H9 (cell line): ENCODE measurements around the gene RALY. TPM values are rescaled to one million over a fixed set of nuclear protein-coding genes. Genes with fewer than 3 reads are reported as not detected.

Experiments
- DNase-seq: peaks from one replicate; pipeline ENCODE4 v3.0.0-alpha.2; 2017
- H2AFZ ChIP-seq: one replicate; pipeline ENCODE4 v1.6.1; 2013; ENCODE audit warnings: mild to moderate bottlenecking, low read length, control low read depth, moderate library complexity
- H2AK5ac ChIP-seq: 2 replicates; pipeline ENCODE4 v1.6.1; 2013; ENCODE audit warnings: low read length, control low read depth, mixed read lengths; ENCODE audit not compliant: insufficient read length
- H2BK120ac ChIP-seq: one replicate; pipeline ENCODE4 v1.6.1; 2013; ENCODE audit warnings: low read depth, mild to moderate bottlenecking, low read length, control low read depth, inconsistent platforms; ENCODE audit not compliant: poor library complexity, severe bottlenecking
- H2BK12ac ChIP-seq: 2 replicates; pipeline ENCODE4 v1.6.1; 2013; ENCODE audit warnings: low read length, control low read depth, mixed read lengths, low read depth; ENCODE audit not compliant: insufficient read length
- H2BK15ac ChIP-seq: 2 replicates; pipeline ENCODE4 v1.6.1; 2013; ENCODE audit warnings: low read depth, low read length, control low read depth
- H2BK20ac ChIP-seq: one replicate; pipeline ENCODE4 v1.6.1; 2013; ENCODE audit warnings: low read depth, mild to moderate bottlenecking, low read length, control low read depth, inconsistent platforms; ENCODE audit not compliant: poor library complexity, severe bottlenecking
- H2BK5ac ChIP-seq: 2 replicates; pipeline ENCODE4 v1.6.1; 2013; ENCODE audit warnings: low read length, control low read depth, mixed read lengths; ENCODE audit not compliant: insufficient read length
- H3K14ac ChIP-seq: 2 replicates; pipeline ENCODE4 v1.6.1; 2013; ENCODE audit warnings: low read length, control low read depth; ENCODE audit not compliant: insufficient read depth
- H3K18ac ChIP-seq: 2 replicates; pipeline ENCODE4 v1.6.1; 2013; ENCODE audit warnings: low read depth, mild to moderate bottlenecking, mixed read lengths, low read length, control low read depth; ENCODE audit not compliant: insufficient read length
- H3K23ac ChIP-seq: 2 replicates; pipeline ENCODE4 v1.6.1; 2013; ENCODE audit warnings: low read length, control low read depth, mixed read lengths, low read depth; ENCODE audit not compliant: insufficient read length
- H3K23me2 ChIP-seq: 2 replicates; pipeline ENCODE4 v1.6.1; 2013; ENCODE audit warnings: low read depth, mild to moderate bottlenecking, mixed read lengths, low read length, control low read depth; ENCODE audit not compliant: insufficient read length, poor library complexity, severe bottlenecking
- H3K27ac ChIP-seq: 2 replicates; pipeline ENCODE4 v1.5.1; 2013; ENCODE audit warnings: low read length, control low read depth, mixed read lengths, low read depth; ENCODE audit not compliant: insufficient read length
- H3K27me3 ChIP-seq: 2 replicates; pipeline ENCODE4 v1.6.1; 2013; ENCODE audit warnings: low read length, control low read depth, inconsistent platforms; ENCODE audit not compliant: insufficient read depth
- H3K4ac ChIP-seq: 2 replicates; pipeline ENCODE4 v1.6.1; 2013; ENCODE audit warnings: low read depth, mild to moderate bottlenecking, control low read depth, inconsistent platforms, low read length, moderate library complexity
- H3K4me1 ChIP-seq: 2 replicates; pipeline ENCODE4 v1.6.1; 2013; ENCODE audit warnings: low read length, control low read depth, inconsistent platforms; ENCODE audit not compliant: insufficient read depth
- H3K4me2 ChIP-seq: 2 replicates; pipeline ENCODE4 v1.6.1; 2013; ENCODE audit warnings: low read length, control low read depth, mixed read lengths; ENCODE audit not compliant: insufficient read length, insufficient read depth
- H3K56ac ChIP-seq: 2 replicates; pipeline ENCODE4 v1.6.1; 2013; ENCODE audit warnings: low read depth, mild to moderate bottlenecking, mixed read lengths, low read length, control low read depth; ENCODE audit not compliant: insufficient read length
- H3K79me1 ChIP-seq: 2 replicates; pipeline ENCODE4 v1.6.1; 2013; ENCODE audit warnings: low read depth, mild to moderate bottlenecking, moderate library complexity, low read length, control low read depth, inconsistent platforms; ENCODE audit not compliant: insufficient read depth, poor library complexity, severe bottlenecking
- H3K79me2 ChIP-seq: 2 replicates; pipeline ENCODE4 v1.6.1; 2013; ENCODE audit warnings: low read length, control low read depth, inconsistent platforms; ENCODE audit not compliant: insufficient read depth
- H3K9ac ChIP-seq: 2 replicates; pipeline ENCODE4 v1.6.1; 2013; ENCODE audit warnings: low read length, control low read depth, mixed read lengths; ENCODE audit not compliant: insufficient read length; ENCODE audit errors: extremely low read depth
- H3K9me3 ChIP-seq: one replicate; pipeline ENCODE4 v1.6.1; 2013; ENCODE audit warnings: low read depth, low read length, inconsistent platforms; ENCODE audit not compliant: control insufficient read depth
- H3T11ph ChIP-seq: one replicate; pipeline ENCODE4 v1.6.1; 2013; ENCODE audit warnings: mild to moderate bottlenecking, low read length, control low read depth, inconsistent platforms
- H4K20me1 ChIP-seq: one replicate; pipeline ENCODE4 v1.6.1; 2013; ENCODE audit not compliant: control insufficient read depth, insufficient read length, insufficient read depth
- H4K5ac ChIP-seq: 2 replicates; pipeline ENCODE4 v1.6.1; 2013; ENCODE audit warnings: low read depth, mild to moderate bottlenecking, mixed read lengths, low read length, control low read depth; ENCODE audit not compliant: insufficient read length
- H4K8ac ChIP-seq: replicated peaks from 2 replicates; pipeline ENCODE4 v1.6.1; 2013; ENCODE audit warnings: low read length, control low read depth, mixed read lengths, low read depth; ENCODE audit not compliant: insufficient read length
- H4K91ac ChIP-seq: 2 replicates; pipeline ENCODE4 v1.6.1; 2013; ENCODE audit warnings: low read depth, mild to moderate bottlenecking, moderate library complexity, mixed read lengths, low read length, control low read depth; ENCODE audit not compliant: insufficient read length
- H3K27ac Mint-ChIP-seq, 3 experiments: 2 replicates in 2 of 3; 3 replicates in 1 of 3; pipeline ENCODE4 v1.8.0; 2020 to 2021; ENCODE audit warnings: mixed read lengths in 3 of 3, mild to moderate bottlenecking in 1 of 3, moderate library complexity in 1 of 3
- H3K27me3 Mint-ChIP-seq: 2 replicates; pipeline ENCODE4 v1.8.0; 2021; ENCODE audit warnings: low read depth, mild to moderate bottlenecking, moderate library complexity, mixed read lengths
- H3K36me3 Mint-ChIP-seq, 3 experiments: 2 replicates in 2 of 3; 3 replicates in 1 of 3; pipeline ENCODE4 v1.8.0; 2020 to 2021; ENCODE audit warnings: low read depth in 3 of 3, mixed read lengths in 3 of 3; ENCODE audit not compliant: insufficient read depth in 1 of 3
- H3K4me1 Mint-ChIP-seq, 2 experiments: 2 replicates each; pipeline ENCODE4 v1.8.0; 2020; ENCODE audit warnings: mixed read lengths in 2 of 2
- H3K4me3 Mint-ChIP-seq, 2 experiments: 2 replicates in 1 of 2; 3 replicates in 1 of 2; pipeline ENCODE4 v1.8.0; 2020 to 2021; ENCODE audit warnings: mild to moderate bottlenecking in 2 of 2, mixed read lengths in 2 of 2, moderate library complexity in 1 of 2
- H3K9me3 Mint-ChIP-seq, 2 experiments: 2 replicates in 1 of 2; 3 replicates in 1 of 2; pipeline ENCODE4 v1.8.0; 2020; ENCODE audit warnings: mild to moderate bottlenecking in 2 of 2, mixed read lengths in 2 of 2, moderate library complexity in 1 of 2
- CTCF ChIP-seq: fragments of 200-600 bp; sonication (generic); conservative IDR thresholded peaks from 3 replicates; pipeline ENCODE4 v1.8.0; 2021; ENCODE audit warnings: antibody characterized with exemption, mild to moderate bottlenecking
- WGBS: extraction: QIAGEN DNeasy Blood & Tissue Kit; methylation state at CpG from one replicate; pipeline ENCODE4 v1.1.7; 2013; ENCODE audit warnings: missing lambda C conversion rate, low lambda C conversion rate, mixed read lengths; ENCODE audit not compliant: insufficient read length; ENCODE audit errors: extremely low coverage; 5-methylcytosine and 5-hydroxymethylcytosine counted together
- total RNA-seq: library from RNA; stranded (reverse); gene quantifications from 2 replicates; pipeline ENCODE4 v1.2.1, GENCODE V29; 2021

Gene RALY
- total RNA-seq, 1 experiment from 2014 or later = 199 TPM

GRCh38 chr20:34090645-34091044, 96.9 kb downstream of the RALY start:
- Histone ChIP-seq H4K8ac (no peak overlapping the region), H3K9me3 (no peaks in the 10 kb centered on the region), H2BK5ac (no peak overlapping the region), H3T11ph (no peak overlapping the region), H4K91ac (no peak overlapping the region), H3K56ac (no peak overlapping the region), H2BK12ac (no peak overlapping the region), H3K23me2 (no peaks in the 10 kb centered on the region), H3K4me2 (no peak overlapping the region), H3K27ac (no peak overlapping the region), H3K18ac (no peak overlapping the region), H3K4ac (no peak overlapping the region), H3K9ac (no peak overlapping the region), H2BK15ac (no peak overlapping the region), H3K27me3 (no peaks in the 10 kb centered on the region), H3K79me1 (no peaks in the 10 kb centered on the region), H2AFZ (no peak overlapping the region), H4K20me1 (no peaks in the 10 kb centered on the region), H3K79me2 (no peaks in the 10 kb centered on the region), H3K23ac (no peak overlapping the region), H3K14ac (no peak overlapping the region), H3K4me1 (no peaks in the 10 kb centered on the region), H2BK120ac (no peak overlapping the region), H4K5ac (no peak overlapping the region), H2AK5ac (no peak overlapping the region), H2BK20ac (no peak overlapping the region)
- H3K9me3 Mint-ChIP-seq = no peaks in the 10 kb centered on the region
- no peak overlapping the region for H3K27ac Mint-ChIP-seq
- DNase-seq = no peak
- no peak overlapping the region for H3K4me3 Mint-ChIP-seq
- TF ChIP-seq CTCF = no peak
- H3K27me3 Mint-ChIP-seq = no peaks in the 10 kb centered on the region
- peaks cover 39 to 89% (median 71%) of the 10 kb centered on the region in 3 experiments for H3K36me3 Mint-ChIP-seq
- no peaks in the 10 kb centered on the region for H3K4me1 Mint-ChIP-seq
- no CpG with 5 or more reads among the region's 2 CpGs for WGBS
